Mesenteric fat pad (tissue), 1 donor: ENCODE results near the gene CTSW. TPM values are rescaled to one million over a fixed set of nuclear protein-coding genes. Genes with fewer than 3 reads are reported as not detected.
A peak's percentile ranks its signal among the peaks of the same experiment; 100 is the strongest.

Experiments
- DNase-seq: peaks from one replicate; pipeline ENCODE4 v3.0.0-alpha.2; 2020; ENCODE audit warnings: low spot score
- total RNA-seq: library from RNA; stranded (reverse); fragmentation: NEBNext Ultra II Directional; extraction: Animal tissue kit (Norgen Biotek cat#: 25700); gene quantifications from one replicate; pipeline ENCODE4 v1.2.1, GENCODE V29; 2021
- donor health status: DM: yes; HTN: yes; CAD: no.

The CTSW gene
- total RNA-seq, 1 donor from 2014 or later = 1.3 TPM

DNA sequence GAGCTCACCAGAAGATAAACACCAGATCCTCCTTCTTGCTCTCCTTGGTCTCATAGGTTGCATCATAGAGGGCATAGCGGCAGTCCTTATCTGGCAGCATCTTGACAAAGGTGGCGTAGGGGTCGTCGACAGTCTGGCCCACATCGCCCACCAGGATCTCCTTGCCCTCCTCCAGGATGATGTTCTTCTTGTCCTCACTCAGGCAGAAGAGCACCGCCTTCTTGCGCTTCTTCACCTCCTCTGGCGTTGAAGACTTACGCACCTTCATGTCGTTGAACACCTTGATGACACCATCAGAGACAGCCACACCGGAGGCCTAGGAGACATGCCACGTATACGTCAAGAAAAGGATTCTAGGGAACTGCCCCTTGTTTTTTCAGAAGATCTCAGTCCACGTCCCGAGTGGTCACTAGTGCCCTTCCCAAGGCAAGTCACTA lies 23.7 kb upstream of the CTSW start:
- peak; percentile 64 for DNase-seq

DNA sequence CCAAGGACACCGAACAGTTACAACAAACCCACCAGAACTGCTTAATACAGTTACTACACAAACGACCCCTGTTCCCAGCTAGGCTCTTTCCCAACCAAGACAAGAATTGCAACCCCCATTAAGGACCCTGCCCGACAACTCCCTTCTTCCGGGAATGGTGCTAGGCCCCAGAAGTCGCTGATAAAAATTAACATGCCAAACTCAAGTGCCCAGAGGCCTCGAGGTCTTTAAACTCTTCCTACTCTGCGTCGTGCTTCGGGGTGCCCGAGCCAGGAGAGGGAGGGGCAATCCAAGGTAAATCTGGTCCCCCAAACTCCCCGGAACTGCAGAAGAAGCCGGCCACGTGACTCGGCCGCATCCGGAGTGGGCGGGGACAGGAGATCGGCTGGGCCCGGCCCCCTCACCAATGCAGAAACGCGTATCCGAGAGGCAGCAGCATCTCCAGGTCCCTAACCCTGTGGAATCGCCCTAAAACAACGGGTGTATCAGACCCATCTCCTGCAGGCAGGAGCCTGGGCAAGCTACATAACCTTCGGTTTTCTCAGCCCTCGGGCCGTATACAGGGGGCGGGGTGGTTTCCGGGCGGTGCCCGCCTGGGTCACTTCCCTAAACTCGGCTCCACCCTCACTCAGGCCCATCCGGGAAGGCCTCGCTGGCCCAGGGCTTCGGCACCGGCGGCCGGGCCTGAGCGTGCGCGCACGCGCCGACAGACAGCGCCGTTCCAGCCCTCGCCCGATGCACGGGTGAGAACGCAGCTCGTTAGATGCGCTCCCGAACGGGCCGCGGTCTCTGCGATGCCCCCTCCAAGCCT lies 22.7 kb upstream of the CTSW start:
- peak; percentile 96 for DNase-seq

DNA sequence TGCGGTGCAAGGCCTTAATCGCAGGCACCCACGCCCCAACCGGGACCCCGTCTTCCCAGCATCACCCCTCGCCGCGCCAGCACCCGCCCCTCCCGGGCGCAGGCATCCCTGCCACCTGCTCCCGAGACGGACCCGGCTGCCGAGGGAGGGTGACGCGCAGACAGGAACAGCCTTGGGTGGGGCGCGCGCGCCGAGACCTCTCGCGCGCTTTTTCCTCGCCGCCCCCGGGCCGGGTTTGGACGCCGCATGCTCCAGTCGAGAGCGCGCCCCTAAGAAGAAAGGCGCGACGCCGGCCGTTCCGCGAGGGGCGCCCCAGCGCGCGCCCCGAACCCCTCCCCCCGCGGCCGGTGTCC lies 22.2 kb upstream of the CTSW start:
- DNase-seq = no peak

DNA sequence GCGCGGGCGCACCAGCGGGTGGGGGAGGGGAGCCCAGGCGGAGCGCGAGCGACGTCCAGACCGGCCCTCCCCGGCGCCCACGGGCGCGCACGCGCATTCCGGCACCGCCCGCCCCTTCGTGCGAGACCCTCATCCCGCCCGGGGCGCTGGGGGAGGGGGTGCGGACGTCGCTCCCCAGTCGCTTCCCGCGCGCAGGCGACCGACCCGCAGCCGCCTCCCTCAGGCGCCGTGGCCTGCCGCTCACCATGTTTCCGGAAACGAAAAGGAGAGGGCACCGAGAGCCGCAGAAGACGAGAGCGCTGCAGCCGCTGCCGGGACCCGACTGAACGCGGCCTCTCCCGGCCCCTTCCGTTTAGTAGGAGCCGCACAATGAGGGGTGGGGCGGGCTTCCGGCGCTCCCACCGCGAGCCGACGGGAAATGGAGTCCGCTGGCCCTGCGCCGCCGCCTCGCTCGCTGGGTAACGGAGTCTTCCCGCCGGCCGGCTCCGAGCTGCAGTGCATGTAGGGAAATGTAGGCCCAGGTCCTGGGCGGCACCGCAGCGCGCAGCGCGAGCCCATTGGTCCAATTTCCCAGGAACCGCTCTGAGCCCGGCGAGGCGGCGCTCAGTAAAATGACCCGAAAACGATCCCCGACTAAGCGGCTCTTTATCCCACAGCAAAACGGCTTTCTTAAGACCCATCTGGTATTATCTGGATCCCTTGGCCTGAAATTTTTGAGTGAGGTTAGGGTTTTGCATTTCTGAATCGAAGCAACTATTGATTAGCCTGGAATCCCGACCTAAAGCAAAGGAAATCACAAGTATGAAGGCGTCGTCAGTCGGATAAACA lies 21.6 kb upstream of the CTSW start, which contains the start of gene CFL1:
Gene CFL1, minus strand, starts transcription at position 328 of the 828 bp plus-strand sequence. Its CDS starts 81 bp downstream, at position 247.
- peak; percentile 100 for DNase-seq

DNA sequence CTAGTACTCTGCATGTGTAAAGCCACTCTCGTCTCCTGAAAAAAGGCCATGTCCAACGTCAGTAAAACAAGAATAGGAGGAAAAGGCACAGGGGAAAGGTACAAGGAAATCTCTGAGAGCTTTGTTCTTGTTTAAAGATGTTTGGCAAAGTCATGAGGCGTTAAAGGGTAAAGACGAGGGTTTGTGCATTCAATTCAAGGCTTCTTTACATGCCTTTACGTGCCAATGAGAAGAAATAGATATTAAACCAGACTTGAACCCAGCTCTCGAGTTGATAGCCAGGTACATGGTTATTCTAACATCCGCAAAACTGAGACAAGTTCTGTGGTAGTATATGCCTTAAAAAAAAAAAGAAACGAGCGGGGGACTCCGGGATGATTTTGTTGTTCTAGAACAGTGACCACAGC lies 21.0 kb upstream of the CTSW start:
- no peak for DNase-seq

DNA sequence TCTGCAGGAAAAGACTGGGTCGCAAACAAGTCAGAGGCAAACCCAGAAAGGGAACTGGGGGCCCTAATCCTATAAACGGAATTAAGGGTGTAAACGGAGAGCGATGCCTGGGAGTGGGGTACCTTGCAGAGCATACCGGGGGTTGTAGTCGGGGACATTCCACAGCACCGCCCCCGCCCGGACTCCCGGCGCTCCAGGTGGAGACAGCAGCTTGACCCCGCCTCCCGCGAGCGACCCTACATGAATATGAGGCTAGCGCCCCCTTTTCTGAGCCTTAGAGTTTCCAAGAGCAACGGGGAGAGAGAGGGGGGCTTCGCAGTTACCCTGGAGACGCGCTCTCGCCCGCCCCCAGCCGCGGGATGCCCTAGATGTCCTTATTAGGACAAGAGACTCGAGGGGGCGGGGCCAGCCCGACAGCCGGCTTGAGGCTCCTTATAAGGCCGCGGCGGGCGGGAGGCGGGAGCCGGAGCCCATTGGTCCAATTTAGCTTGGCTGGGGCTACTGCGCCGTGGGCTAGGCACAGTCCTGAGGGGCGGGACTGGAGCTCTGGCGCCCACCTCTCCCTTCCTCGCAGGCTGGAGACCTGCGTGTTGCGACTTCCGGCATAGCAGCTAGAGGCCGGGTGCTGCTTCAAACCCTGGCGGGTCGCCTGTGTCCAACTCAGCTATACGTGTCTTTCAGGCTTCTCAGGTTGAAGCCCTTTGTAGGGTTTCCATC lies 20.4 kb upstream of the CTSW start:
- DNase-seq = peak; percentile 99

DNA sequence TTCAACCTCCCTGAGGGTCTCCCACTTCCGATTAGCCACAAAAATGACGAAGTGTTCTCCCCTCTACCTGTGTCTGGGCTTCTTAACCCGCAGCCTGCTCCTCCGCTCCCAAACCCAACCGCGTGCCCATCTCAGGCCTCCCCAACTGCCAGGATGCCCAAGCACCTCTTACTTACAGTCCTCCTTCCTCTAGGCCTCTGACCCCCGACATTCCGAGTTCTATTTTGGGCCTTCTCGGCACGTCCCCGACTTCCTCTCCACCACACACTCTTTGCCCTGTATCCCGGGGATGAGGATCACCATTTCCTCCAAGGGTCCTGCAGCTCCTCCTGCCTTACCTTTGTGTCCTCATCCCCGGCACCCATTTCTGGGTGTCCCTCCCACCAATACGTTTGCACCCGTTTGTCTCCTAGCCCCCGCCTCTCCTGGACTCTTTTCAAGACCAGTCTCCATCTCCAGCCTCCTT lies 19.8 kb upstream of the CTSW start:
- DNase-seq = no peak

DNA sequence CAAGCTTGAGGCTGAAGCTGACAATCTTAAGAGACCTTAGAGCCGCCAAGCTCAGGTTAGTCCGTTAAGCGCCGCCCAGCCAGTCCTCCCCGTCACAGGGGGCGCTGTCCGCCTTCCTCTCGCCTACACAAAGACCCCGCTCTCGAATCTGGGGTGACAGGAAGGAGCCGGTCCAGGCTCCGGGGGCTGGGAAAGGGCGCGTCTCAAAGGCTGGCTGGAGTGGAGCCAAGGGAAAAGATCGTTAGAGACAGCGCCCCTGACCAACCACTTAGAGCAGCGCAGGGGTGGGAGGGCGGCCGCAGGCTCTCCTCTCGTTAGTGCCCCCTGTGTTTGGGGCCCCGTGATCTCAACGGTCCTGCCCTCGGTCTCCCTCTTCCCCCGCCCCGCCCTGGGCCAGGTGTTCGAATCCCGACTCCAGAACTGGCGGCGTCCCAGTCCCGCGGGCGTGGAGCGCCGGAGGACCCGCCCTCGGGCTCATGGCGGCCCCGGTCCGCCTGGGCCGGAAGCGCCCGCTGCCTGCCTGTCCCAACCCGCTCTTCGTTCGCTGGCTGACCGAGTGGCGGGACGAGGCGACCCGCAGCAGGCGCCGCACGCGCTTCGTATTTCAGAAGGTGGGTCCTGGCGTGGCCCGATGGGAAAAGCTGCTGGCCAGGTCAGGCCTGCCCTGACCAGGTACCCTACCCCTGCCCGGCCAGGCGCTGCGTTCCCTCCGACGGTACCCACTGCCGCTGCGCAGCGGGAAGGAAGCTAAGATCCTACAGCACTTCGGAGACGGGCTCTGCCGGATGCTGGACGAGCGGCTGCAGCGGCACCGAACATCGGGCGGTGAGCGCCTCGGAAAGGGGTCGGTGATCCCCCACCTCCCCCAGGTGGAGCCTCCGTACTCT lies 19.1 kb upstream of the CTSW start, which contains the start of gene MUS81:
Gene MUS81, plus strand, starts transcription at position 156 of the 887 bp plus-strand sequence. Its CDS starts 321 bp downstream, at position 477.
- DNase-seq = peak; percentile 98

DNA sequence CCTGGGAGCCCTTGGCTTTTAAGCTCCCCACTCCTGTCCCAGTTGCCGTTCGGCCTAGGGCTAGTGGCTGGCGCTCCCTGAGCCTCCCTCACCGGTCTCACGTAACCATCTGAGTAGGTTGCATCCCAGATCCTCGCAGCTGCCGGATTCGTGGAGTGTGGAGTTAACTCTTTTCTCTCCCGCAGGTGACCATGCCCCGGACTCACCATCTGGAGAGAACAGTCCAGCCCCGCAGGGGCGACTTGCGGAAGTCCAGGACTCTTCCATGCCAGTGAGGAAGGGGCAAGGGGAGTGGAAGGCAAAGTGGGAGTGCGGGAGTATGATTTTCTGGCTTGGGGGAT lies 18.5 kb upstream of the CTSW start:
- DNase-seq = no peak

DNA sequence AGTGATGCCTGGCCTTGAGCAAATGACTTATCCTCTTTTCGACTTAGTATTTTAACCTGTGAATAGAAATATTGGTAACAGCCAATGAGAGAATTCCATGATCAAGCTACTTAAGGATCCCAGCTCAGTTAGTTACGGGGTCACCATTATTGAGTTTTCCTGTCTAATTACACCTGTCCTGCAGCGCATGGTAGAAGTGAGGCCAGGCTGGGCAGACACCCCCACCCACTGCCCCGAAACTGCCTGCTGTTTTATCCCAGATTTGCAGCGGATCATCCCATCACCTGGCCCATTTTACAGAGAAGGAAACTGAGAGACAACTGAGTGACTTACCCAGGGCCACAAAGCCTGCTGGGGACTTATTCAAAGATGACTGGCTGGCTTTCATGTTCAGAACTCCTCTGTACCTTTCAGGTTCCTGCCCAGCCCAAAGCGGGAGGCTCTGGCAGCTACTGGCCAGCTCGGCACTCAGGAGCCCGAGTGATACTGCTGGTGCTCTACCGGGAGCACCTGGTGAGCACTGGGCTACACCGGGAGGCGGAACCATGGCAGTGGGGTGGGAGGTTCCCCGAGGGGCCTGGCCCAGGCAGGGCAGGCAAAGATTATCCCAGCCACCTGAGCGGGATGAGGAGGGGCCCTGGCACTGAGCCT lies 18.0 kb upstream of the CTSW start:
- peak; percentile 84 for DNase-seq

DNA sequence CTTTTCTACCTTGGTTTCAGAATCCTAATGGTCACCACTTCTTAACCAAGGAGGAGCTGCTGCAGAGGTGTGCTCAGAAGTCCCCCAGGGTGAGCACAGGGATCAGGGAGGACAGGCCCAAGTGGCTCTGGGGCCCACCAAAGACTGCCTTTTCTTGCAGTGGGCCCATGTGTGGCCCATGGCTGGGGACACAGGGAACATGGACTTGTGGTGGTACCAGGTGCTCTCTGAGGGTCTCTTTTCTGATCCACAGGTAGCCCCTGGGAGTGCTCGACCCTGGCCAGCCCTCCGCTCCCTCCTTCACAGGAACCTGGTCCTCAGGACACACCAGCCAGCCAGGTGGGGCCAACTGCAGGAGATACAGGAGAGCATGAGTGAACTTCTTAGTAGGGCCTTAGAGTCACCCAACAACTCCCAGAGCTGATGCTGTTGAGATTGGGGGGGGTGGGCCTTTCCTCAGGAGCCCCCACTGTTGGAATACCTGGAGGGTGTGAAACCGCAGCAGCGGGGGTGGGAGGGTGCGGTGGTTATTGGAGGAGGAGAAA lies 17.4 kb upstream of the CTSW start:
- DNase-seq = no peak

DNA sequence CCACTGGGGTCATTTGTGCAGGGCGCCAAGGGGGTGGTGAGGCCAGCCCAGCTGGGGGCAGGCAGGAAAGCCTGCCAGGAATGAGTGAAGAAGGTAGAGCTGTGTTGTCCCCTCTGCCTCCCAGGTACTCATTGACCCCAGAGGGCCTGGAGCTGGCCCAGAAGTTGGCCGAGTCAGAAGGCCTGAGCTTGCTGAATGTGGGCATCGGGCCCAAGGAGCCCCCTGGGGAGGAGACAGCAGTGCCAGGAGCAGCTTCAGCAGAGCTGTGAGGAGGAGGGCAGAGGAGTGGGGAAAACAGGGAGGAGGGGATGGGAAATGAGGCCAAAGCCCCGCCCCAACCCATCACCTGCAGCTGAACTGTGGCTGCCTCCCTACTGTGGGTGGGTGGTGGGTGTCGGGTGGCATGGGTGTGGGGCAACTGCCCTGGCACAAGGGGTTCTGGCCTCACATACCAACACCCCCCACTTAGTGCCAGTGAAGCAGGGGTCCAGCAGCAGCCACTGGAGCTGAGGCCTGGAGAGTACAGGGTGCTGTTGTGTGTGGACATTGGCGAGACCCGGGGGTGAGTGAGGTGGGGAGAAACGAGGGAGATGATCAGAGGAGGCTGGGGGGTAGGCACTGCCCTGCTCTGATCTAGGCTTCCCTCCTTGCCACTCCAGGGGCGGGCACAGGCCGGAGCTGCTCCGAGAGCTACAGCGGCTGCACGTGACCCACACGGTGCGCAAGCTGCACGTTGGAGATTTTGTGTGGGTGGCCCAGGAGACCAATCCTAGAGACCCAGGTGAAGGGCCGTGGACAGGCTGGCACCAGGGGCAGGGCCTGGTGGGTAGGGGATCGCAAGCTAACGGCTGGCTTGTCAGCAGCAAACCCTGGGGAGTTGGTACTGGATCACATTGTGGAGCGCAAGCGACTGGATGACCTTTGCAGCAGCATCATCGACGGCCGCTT lies 16.4 kb upstream of the CTSW start:
- DNase-seq = no peak

DNA sequence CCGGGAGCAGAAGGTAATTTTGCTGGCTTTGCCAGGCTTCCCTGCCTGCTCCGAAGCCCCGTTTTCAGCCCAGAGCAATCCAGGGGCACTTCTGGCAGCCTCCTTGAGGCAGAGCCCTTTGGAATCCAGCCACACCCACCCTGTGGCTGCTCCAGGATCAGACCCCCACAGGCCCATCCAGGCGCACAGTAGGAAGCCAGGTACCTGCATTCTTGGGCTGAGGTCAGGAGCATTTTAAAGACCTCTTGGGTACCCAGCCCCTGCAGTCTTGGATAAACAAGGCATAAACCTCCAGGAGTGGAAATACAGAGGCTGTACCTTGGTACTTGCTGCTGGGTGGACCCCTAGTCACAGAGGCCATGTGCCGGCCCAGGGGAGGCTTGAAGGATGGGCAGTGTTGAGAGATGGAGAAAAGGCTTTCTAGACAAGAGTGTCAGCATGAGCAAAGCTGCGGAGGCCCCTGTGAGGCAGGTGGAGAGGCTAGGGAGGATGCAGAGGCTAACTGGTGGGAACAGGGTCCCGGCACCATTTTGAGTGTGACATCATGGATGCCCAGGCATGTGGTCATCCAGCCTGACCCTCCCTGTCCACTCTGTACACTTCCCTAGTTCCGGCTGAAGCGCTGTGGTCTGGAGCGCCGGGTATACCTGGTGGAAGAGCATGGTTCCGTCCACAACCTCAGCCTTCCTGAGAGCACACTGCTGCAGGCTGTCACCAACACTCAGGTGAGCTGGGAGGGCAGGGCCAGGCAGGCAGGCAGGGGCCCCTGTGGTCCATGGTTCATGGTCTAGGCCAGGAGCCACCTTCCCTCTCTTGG lies 15.5 kb upstream of the CTSW start:
- DNase-seq = no peak

DNA sequence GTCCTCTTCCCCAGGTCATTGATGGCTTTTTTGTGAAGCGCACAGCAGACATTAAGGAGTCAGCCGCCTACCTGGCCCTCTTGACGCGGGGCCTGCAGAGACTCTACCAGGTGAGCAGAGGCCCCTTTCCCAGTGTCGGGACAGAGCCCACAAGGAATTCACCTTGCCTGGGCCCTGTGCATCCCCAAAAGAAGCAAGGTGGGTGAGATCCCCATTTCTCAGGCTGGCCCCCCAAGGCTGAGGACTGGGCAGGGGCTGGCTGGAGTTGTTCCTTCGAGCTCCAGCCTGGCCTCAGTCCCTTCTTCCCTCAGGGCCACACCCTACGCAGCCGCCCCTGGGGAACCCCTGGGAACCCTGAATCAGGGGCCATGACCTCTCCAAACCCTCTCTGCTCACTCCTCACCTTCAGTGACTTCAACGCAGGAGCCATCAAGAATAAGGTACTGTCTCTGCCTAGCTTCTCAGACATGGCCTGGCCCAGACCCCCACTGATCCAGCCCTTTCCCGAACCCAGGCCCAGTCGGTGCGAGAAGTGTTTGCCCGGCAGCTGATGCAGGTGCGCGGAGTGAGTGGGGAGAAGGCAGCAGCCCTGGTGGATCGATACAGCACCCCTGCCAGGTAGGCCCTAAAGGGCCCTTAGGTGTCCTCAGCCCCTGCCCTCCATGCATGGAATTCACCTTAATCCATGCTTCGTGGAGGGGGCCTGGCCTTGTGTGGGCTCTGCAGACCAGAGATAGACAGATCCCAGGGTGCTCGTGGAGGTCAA lies 14.7 kb upstream of the CTSW start:
- no peak for DNase-seq

DNA sequence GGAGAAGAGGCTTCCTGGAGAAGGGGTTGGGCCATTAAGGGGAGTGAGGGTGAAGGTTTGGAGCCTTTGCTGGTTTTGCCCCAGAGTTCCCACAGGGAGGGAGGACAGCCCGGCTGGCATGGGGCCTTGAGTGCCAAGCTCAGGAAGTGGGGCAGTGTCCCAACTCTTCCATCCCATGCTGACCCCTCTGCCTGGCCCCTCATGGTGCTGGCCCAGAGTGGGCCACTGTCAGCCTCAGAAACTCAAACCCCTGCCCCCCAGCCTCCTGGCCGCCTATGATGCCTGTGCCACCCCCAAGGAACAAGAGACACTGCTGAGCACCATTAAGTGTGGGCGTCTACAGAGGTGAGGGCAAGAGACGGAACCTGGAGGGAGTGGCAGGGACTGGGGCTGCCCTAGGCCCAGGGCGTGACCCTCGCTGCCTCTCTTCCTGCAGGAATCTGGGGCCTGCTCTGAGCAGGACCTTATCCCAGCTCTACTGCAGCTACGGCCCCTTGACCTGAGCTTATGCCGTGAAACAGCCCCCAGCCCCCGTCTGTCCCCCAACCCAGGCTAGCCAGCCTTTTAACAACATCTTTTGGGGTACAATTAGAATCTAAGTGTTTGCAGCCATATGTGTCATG lies 14.0 kb upstream of the CTSW start:
- DNase-seq = no peak

DNA sequence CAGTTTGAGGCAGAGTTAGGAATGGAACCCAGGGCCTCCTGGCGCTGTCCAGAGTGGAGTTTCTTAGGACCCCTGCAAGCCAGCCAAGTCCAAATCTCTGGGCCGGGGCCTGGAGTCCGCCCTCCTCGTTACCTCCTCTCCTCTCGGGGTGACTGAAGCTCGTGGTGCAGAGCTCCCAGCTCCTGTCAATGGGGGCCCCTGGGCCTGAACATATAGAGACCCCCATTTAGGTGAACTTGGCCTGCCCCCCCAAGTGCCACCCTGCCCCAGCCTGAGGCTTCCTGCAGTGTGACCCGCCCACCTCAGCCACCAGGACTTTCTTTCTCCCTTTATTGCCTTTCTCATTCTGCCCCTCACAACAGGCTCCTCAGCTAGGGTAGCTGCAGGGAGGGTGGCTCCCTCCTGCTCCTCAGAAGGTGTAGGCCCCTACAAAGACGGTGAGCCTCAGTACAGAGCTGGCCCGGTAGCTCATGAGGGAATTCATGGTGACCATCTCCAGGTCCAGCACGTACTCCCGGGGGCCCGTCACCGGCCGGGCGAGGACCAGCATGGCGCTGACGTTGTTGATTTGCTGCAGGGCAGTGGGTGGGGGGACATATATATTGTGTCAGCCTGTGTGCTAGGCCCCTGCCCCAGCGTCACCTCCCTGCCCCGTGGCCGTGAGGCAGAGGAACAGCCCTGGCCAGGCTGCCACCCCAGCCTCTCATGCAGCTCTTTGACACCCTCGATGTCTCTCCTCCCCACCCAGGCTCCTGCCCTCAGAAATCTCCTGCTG lies 12.9 kb upstream of the CTSW start:
- DNase-seq = no peak
